ENCODE measurements around the gene SGCD.

Gene SGCD

DNA sequence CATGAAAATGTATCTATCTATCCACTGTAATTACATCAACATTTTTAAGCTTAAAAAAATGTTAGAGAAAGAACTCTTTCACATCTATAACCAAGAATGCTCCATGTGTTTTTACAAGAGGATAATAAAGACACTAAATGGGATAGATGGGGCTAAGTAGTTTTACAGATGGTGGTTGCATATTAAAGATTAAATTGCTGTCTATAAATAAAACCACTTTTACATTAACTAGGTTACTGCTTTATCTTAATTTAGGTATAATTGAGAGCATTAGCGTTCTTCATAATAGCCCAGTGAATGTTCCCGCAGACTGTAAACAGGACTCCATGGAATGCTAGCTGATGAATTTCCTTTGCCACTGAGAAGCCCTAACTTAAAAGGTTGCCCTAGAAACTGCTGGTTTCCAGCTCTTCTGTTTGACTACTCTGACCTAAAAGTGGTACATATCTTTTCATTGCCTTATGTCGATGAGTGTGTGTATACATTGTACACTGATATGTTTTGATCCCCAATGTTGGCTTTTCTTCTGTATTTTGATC, 117.9 kb downstream of the SGCD start:
- Histone ChIP-seq H3K4me1 (no peaks in the 10 kb centered on the region), H3K27ac (no peak overlapping the region), H3K4me3 (no peak overlapping the region), H3K36me3 (no peaks in the 10 kb centered on the region), H3K9me3 (no peaks in the 10 kb centered on the region), H3K27me3 (no peaks in the 10 kb centered on the region)
- no peak for DNase-seq
- intact Hi-C loops (cut with DNase I; ENCODE audit: low total_unique reads) = no loop called here
- TF ChIP-seq, protein P1, sequence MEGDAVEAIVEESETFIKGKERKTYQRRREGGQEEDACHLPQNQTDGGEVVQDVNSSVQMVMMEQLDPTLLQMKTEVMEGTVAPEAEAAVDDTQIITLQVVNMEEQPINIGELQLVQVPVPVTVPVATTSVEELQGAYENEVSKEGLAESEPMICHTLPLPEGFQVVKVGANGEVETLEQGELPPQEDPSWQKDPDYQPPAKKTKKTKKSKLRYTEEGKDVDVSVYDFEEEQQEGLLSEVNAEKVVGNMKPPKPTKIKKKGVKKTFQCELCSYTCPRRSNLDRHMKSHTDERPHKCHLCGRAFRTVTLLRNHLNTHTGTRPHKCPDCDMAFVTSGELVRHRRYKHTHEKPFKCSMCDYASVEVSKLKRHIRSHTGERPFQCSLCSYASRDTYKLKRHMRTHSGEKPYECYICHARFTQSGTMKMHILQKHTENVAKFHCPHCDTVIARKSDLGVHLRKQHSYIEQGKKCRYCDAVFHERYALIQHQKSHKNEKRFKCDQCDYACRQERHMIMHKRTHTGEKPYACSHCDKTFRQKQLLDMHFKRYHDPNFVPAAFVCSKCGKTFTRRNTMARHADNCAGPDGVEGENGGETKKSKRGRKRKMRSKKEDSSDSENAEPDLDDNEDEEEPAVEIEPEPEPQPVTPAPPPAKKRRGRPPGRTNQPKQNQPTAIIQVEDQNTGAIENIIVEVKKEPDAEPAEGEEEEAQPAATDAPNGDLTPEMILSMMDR (IDR thresholded peaks at IDR 0.05) = no peak

DNA sequence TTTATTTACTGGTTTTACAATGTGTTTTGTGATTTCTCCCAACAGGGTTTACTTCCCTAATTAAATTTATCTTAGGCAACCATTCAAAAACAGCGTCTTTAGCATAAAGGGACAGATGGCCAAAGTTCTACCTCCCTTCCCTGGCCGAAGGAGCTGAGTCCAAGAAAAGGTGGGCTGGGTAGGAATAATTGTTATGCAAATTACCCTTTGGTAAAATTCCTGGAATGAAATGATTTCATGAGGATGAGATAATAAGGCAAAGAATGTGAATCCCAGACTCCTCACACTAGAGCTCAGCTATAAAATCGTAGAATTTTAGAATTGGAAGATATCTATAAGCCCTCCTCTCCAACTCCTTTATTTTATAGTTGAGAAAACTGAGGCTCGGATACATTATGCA, 119.6 kb downstream of the SGCD start:
- Histone ChIP-seq H3K27me3 (no peaks in the 10 kb centered on the region), H3K36me3 (no peaks in the 10 kb centered on the region), H3K27ac (no peak overlapping the region), H3K9me3 (no peaks in the 10 kb centered on the region), H3K4me3 (no peak overlapping the region), H3K4me1 (no peaks in the 10 kb centered on the region)
- TF ChIP-seq, protein P1 (IDR thresholded peaks at IDR 0.05) = no peak
- intact Hi-C loops (cut with DNase I; ENCODE audit: low total_unique reads) = no loop called here
- no peak for DNase-seq

DNA sequence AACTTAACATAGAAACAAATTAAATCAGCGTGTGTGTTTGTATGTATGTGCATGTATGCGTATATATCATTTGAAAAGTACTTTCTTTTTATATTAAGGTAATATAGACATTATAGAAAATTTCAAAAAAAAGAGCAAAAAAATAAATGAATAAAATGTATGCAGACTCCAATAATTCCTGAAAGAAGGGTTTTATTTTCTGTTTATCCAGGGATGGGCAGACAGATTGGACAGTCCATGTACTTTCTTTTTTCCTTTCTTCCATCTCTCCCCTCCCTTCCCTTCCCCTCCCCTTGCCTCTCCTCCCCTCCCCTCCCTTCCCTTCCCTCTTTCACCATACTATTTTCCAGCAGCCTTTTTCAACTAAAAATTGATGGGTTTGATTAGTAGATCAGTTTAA, 123.8 kb downstream of the SGCD start:
- H3K4me3 ChIP-seq = no peak overlapping the region
- no peak overlapping the region for H3K27ac ChIP-seq
- H3K9me3 ChIP-seq = no peaks in the 10 kb centered on the region
- H3K27me3 ChIP-seq = no peaks in the 10 kb centered on the region
- intact Hi-C loops (cut with DNase I; ENCODE audit: low total_unique reads) = no loop called here
- peaks cover 0 to 3% (median 0%) of the 10 kb centered on the region in 4 donors for H3K4me1 ChIP-seq
- no peaks in the 10 kb centered on the region for H3K36me3 ChIP-seq
- no peak for DNase-seq
- TF ChIP-seq, protein P1 (IDR thresholded peaks at IDR 0.05) = no peak

DNA sequence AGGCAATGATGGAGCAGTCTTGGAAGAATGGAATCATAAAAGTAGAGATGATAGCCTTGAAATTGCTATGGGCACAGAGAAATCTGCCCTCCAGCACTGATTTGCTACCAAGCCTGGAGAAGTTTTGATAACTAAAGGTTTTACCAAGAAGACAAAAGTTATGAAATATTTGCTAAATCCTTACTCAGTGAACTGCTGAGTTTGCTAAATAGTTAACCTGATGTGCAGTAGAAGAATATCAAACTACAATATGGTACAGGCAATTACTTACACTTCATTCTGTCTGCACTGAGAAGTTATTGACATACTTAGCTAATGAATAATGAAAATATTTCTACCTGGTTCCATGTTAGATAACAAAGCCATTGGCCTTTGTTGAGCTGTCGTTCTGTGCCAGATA, 124.5 kb downstream of the SGCD start:
- intact Hi-C loops (cut with DNase I; ENCODE audit: low total_unique reads) = no loop called here
- peaks cover 0 to 11% (median 0%) of the 10 kb centered on the region in 4 donors for H3K4me1 ChIP-seq
- H3K27me3 ChIP-seq = no peaks in the 10 kb centered on the region
- H3K4me3 ChIP-seq = no peak overlapping the region
- H3K27ac ChIP-seq = no peak overlapping the region
- TF ChIP-seq, protein P1 (IDR thresholded peaks at IDR 0.05) = no peak
- no peaks in the 10 kb centered on the region for H3K36me3 ChIP-seq
- DNase-seq = no peak
- no peaks in the 10 kb centered on the region for H3K9me3 ChIP-seq

DNA sequence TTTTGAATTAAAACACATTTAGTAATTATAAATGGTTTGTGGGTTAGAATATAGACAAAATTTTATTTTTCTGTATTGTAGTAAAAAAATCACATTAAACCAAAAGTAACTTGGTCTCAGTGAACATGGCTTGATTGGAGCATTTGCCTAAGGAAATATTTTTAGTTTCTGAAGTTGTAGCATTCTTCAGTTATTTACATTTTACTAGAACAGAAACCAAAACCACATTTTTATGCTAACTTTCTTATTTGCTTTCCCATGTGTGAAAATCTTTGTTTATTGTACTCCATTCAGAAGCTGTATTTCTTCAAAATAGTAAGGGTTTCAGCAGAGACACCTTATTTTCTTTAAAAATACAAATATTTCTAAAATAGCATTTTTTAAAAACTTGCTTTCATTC, 129.9 kb downstream of the SGCD start:
- TF ChIP-seq, protein P1 (IDR thresholded peaks at IDR 0.05) = no peak
- no peaks in the 10 kb centered on the region for H3K27me3 ChIP-seq
- no peak for DNase-seq
- intact Hi-C loops (cut with DNase I; ENCODE audit: low total_unique reads) = no loop called here
- no peak overlapping the region for H3K4me3 ChIP-seq
- H3K9me3 ChIP-seq = no peaks in the 10 kb centered on the region
- peaks cover 0 to 32% (median 0%) of the 10 kb centered on the region in 4 donors for H3K4me1 ChIP-seq
- no peaks in the 10 kb centered on the region for H3K36me3 ChIP-seq
- no peak overlapping the region for H3K27ac ChIP-seq

Data from tibial artery (tissue), 4 donors.